ENCODE measurements around the gene EPS8L1.

Gene EPS8L1

GRCh38 chr19:55091126-55091910, 15.6 kb downstream of the EPS8L1 start:
- DNase-seq, result no peak
- TF ChIP-seq CTCF (IDR thresholded peaks at IDR 0.05; ENCODE audit: low read depth, low read length), result no peak

DNA sequence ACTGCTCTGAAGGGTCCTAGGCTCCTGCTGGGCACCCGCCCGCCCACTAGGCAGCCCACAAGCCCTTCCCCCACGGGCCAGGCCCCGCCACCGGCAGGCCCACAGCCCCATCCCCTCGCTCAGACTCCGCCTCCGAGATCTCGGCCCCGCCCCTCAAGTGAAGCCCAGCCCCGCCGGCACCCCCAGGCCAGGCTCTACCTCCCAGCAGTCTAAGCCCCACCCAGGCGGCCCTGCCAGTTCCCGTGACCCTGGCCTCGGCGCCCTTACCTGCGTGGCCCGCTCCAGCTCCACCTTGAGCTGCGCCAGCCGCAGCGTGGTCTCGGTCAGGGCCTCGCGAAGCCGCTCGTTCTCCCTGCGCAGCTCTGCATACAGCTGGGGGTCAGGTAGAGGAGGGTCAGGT, 16.3 kb downstream of the EPS8L1 start:
- H3K27ac ChIP-seq, result no peak overlapping the region
- no peaks in the 10 kb centered on the region for H3K9me3 ChIP-seq (ENCODE audit: severe bottlenecking)
- no peaks in the 10 kb centered on the region for H3K27me3 ChIP-seq (ENCODE audit: insufficient read depth, low read depth, severe bottlenecking)
- DNase-seq, result peak; percentile 49
- peaks cover 11% of the 10 kb centered on the region for H3K36me3 ChIP-seq
- no peak overlapping the region for H3K4me3 ChIP-seq (ENCODE audit: low read depth, low read length)
- no peak for TF ChIP-seq CTCF (IDR thresholded peaks at IDR 0.05; ENCODE audit: low read depth, low read length)

More at GRCh38 chr19:55091126-55091910, 15.6 kb downstream of the EPS8L1 start:
- Histone ChIP-seq H3K4me3 (ENCODE audit: low read depth, low read length) (no peak overlapping the region), H3K9me3 (ENCODE audit: severe bottlenecking) (no peaks in the 10 kb centered on the region), H3K27me3 (ENCODE audit: insufficient read depth, low read depth, severe bottlenecking) (no peaks in the 10 kb centered on the region), H3K27ac (no peak overlapping the region), H3K36me3 (peaks cover 11% of the 10 kb centered on the region)

- TF ChIP-seq CTCF (IDR thresholded peaks at IDR 0.05; ENCODE audit: low read depth, low read length), result no peak
- Histone ChIP-seq H3K9me3 (ENCODE audit: severe bottlenecking) (no peaks in the 10 kb centered on the region), H3K4me3 (ENCODE audit: low read depth, low read length) (no peak overlapping the region), H3K27me3 (ENCODE audit: insufficient read depth, low read depth, severe bottlenecking) (no peaks in the 10 kb centered on the region), H3K36me3 (peaks cover 11% of the 10 kb centered on the region), H3K27ac (no peak overlapping the region)
- DNase-seq, result no peak
These were observed 17.0 kb downstream of the EPS8L1 start for GRCh38 chr19:55092423-55093318.

DNA sequence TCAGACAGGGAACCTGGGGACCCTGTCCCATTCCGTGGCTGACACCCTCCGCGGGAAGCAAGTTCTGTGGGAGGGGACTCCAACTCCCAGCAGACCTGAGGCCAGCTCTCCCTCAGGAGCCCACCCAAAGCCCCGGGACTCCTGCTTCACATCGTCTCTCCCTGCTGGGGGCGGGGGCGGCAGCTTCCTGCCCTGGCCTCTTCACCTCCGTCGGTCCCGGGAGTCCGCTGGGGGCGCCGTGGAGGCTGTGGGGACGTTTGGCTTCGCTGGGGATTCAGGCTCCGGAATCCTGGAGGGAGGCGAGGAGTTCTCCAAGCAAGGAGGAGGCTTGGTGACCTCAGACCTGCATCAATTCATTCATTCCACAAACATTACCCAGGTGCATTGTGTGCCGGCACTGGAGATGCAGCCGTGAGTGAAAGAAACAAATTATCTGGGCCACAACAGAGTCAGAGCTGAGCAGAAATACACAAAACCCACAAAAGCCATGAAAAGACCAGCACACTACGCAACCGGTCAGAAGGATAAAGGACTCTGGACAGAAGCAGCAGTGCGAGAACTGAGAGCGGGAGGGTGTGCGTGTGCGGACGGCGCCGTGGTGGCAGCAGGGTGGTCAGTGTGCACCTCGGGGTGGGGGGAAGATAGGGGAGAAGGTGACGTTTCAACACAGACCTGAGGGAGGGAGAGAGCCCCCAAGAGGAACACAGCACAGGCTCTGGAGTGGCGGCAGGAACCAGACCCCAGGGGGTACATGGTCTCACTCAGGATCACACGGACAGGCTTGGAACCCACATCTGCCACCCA, 19.0 kb downstream of the EPS8L1 start:
- DNase-seq, result no peak
- Histone ChIP-seq H3K36me3 (peaks cover 16% of the 10 kb centered on the region), H3K4me3 (ENCODE audit: low read depth, low read length) (no peak overlapping the region), H3K27me3 (ENCODE audit: insufficient read depth, low read depth, severe bottlenecking) (no peaks in the 10 kb centered on the region), H3K9me3 (ENCODE audit: severe bottlenecking) (no peaks in the 10 kb centered on the region), H3K27ac (no peak overlapping the region)
- no peak for TF ChIP-seq CTCF (IDR thresholded peaks at IDR 0.05; ENCODE audit: low read depth, low read length)

GRCh38 chr19:55095260-55096060, 19.8 kb downstream of the EPS8L1 start:
- H3K27ac ChIP-seq, result no peak overlapping the region
- no peak for TF ChIP-seq CTCF (IDR thresholded peaks at IDR 0.05; ENCODE audit: low read depth, low read length)
- H3K9me3 ChIP-seq (ENCODE audit: severe bottlenecking), result no peaks in the 10 kb centered on the region
- no peak for DNase-seq
- no peaks in the 10 kb centered on the region for H3K27me3 ChIP-seq (ENCODE audit: insufficient read depth, low read depth, severe bottlenecking)
- peaks cover 15% of the 10 kb centered on the region for H3K36me3 ChIP-seq
- no peak overlapping the region for H3K4me3 ChIP-seq (ENCODE audit: low read depth, low read length)
